Kidney (tissue), 14 donors: ENCODE results near the gene MPHOSPH8. TPM values are rescaled to one million over a fixed set of nuclear protein-coding genes. Genes with fewer than 3 reads are reported as not detected.
"Not testable (repeated sequence)": the region's sequence is repeated elsewhere in the genome, so short reads cannot be mapped to it uniquely, and the experiment has no call there.

Experiments
- DNase-seq, 5 donors: peaks; one replicate each; pipeline ENCODE4 v3.0.0-alpha.2; 2013 to 2020
- FAIRE-seq: peaks from 2 replicates; lab custom pipeline; 2012; peaks lifted over from hg19 to GRCh38; lab: Jason Lieb, UNC
- H3K27ac ChIP-seq, 2 donors: one replicate each; pipeline ENCODE4 v1.7.0; 2013; ENCODE audit warnings: low read depth in 2 of 2, low read length in 2 of 2, inconsistent platforms in 1 of 2
- H3K27me3 ChIP-seq: one replicate; pipeline ENCODE4 v1.7.1; 2013; ENCODE audit warnings: low read length, inconsistent platforms; ENCODE audit not compliant: control insufficient read depth, insufficient read depth
- H3K36me3 ChIP-seq, 3 donors: one replicate each; pipeline versions ENCODE4 v1.7.0 to v1.7.1; 2013; ENCODE audit warnings: low read length in 3 of 3, control low read depth in 1 of 3, inconsistent platforms in 1 of 3; ENCODE audit not compliant: insufficient read depth in 3 of 3, control insufficient read depth in 2 of 3
- H3K4me1 ChIP-seq, 3 donors: one replicate each; pipeline versions ENCODE4 v1.7.0 to v1.7.1; 2013; ENCODE audit warnings: low read length in 3 of 3, inconsistent platforms in 1 of 3, low read depth in 1 of 3; ENCODE audit not compliant: control insufficient read depth in 2 of 3, insufficient read depth in 2 of 3
- H3K4me3 ChIP-seq, 3 donors: one replicate each; pipeline versions ENCODE4 v1.7.0 to v1.8.1; 2013; ENCODE audit warnings: low read length in 3 of 3, control low read depth in 1 of 3, inconsistent platforms in 1 of 3
- H3K9ac ChIP-seq, 3 donors: one replicate each; pipeline versions ENCODE4 v1.7.0 to v1.7.1; 2013; ENCODE audit warnings: low read length in 3 of 3, control low read depth in 1 of 3, inconsistent platforms in 1 of 3
- H3K9me3 ChIP-seq, 3 donors: one replicate each; pipeline versions ENCODE4 v1.7.0 to v1.7.1; 2013; ENCODE audit warnings: low read length in 3 of 3, control low read depth in 1 of 3, inconsistent platforms in 1 of 3; ENCODE audit not compliant: control insufficient read depth in 2 of 3, insufficient read depth in 1 of 3
- CTCF ChIP-seq: IDR thresholded peaks from 3 replicates; pipeline ENCODE4 v1.5.1; 2012; ENCODE audit warnings: mild to moderate bottlenecking, moderate library complexity, borderline replicate concordance; ENCODE audit not compliant: insufficient read depth; ENCODE audit errors: extremely low read depth
- intact Hi-C: fragments of 100-400 bp; cut with DNase I; formaldehyde crosslinking; loops from one replicate; pipeline ENCODE4 v1.11.1; 2022
- polyA plus RNA-seq: library from polyadenylated mRNA; stranded (reverse); fragments of 350-450 nt; fragmentation: Illumina TruSeq; extraction: RNeasy Lipid Tissue Mini Kit (QIAGEN cat#74804); gene quantifications from one replicate; pipeline ENCODE4 v1.2.3, GENCODE V29; 2014; ENCODE audit warnings: low read depth, low replicate concordance; ENCODE audit not compliant: insufficient read depth
- total RNA-seq: library from RNA; stranded (reverse); fragmentation: NEBNext Ultra II Directional; extraction: Animal tissue kit (Norgen Biotek cat#: 25700); gene quantifications from one replicate; pipeline ENCODE4 v1.2.1, GENCODE V29; 2021
- donor health status: control.
- donor health status: control.
- donor health status: control.
- donor health status: control.
- donor health status: control.
- donor health status: DM: yes; HTN: yes; CAD: no.
- donor health status: Normal renal cell carcinoma (clear cell type).

MPHOSPH8 gene
- total and polyA plus RNA-seq, 2 donors from 2014 or later: 23.1 to 35.6 TPM

DNA sequence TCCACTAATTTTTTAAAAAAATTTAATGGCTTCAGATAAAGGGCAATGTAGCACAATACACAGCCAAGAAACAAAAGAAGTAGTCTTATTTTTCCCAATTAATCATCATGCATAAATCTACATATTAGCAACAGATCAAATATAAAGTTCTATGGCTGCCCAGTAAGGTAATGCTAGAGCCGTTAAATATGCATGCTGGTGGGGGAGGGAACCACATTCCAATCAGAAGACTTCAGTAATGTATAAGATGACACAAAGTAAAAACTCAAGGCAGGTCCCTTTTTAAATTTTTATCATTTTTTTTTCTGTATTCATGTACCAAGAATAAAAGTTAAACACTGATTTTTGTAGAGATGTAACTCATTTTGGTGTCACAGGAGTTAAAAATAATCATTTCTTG lies 62.0 kb downstream of the MPHOSPH8 start:
- no peak overlapping the region for H3K9ac ChIP-seq
- H3K27me3 ChIP-seq: no peaks in the 10 kb centered on the region
- no peak overlapping the region for H3K4me3 ChIP-seq
- intact Hi-C loops: no loop called here
- no peak for TF ChIP-seq CTCF
- peaks cover 0 to 4% (median 0%) of the 10 kb centered on the region in 3 donors for H3K4me1 ChIP-seq
- H3K36me3 ChIP-seq: no peaks in the 10 kb centered on the region
- H3K27ac ChIP-seq: no peak overlapping the region
- no peaks in the 10 kb centered on the region for H3K9me3 ChIP-seq
- FAIRE-seq (no peak), DNase-seq (no peak)

- intact Hi-C loops: no loop called here
- TF ChIP-seq CTCF: no peak
- Histone ChIP-seq H3K36me3 (no peaks in the 10 kb centered on the region), H3K27me3 (no peaks in the 10 kb centered on the region), H3K4me1 (peaks cover 0 to 4% (median 0%) of the 10 kb centered on the region in 3 donors), H3K27ac (no peak overlapping the region), H3K9me3 (no peaks in the 10 kb centered on the region), H3K4me3 (no peak overlapping the region), H3K9ac (no peak overlapping the region)
- DNase-seq (peak in 1 of 5 donors; percentile 17), FAIRE-seq (no peak)
Measured at GRCh38 chr13:19695829-19696228, 62.4 kb downstream of the MPHOSPH8 start.

- H3K9me3 ChIP-seq, H3K36me3 ChIP-seq, H3K9ac ChIP-seq, DNase-seq, H3K27ac ChIP-seq, H3K4me3 ChIP-seq, H3K4me1 ChIP-seq, intact Hi-C loops, H3K27me3 ChIP-seq: not testable (repeated sequence)
- peak; percentile 8 for FAIRE-seq
Measured at GRCh38 chr13:19700963-19701362, 67.5 kb downstream of the MPHOSPH8 start.

DNA sequence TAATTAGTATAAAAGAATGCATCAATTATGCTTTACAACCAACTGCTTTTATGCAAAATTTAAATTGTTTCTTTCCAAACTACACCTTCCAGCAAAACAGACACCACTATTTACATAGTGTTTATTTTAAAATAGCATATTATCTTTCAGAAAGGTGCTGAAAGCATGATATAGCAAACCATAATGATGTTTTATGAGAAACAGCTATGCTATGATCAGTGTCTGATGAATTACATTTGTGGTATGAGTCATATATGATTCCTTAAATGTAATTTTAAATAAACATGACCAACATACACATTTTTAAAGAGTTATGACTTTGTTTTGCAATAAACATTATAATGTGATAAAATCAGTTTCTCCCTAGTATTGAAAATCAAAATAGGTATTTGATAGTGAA lies 68.2 kb downstream of the MPHOSPH8 start:
- not testable (repeated sequence) for DNase-seq

GRCh38 chr13:19704256-19704655 lies 70.8 kb downstream of the MPHOSPH8 start:
- DNase-seq, intact Hi-C loops, H3K9ac ChIP-seq: not testable (repeated sequence)

More for the DNA sequence above, 68.2 kb downstream of the MPHOSPH8 start:
- H3K9me3 ChIP-seq, H3K9ac ChIP-seq, H3K4me1 ChIP-seq, intact Hi-C loops, H3K36me3 ChIP-seq, H3K4me3 ChIP-seq, H3K27me3 ChIP-seq, H3K27ac ChIP-seq: not testable (repeated sequence)
- peak; percentile 67 for FAIRE-seq

GRCh38 chr13:19709039-19709438 lies 75.6 kb downstream of the MPHOSPH8 start:
- DNase-seq, H3K9me3 ChIP-seq, H3K36me3 ChIP-seq, H3K9ac ChIP-seq, H3K27ac ChIP-seq, H3K4me1 ChIP-seq, FAIRE-seq, H3K27me3 ChIP-seq, intact Hi-C loops, H3K4me3 ChIP-seq: not testable (repeated sequence)

More at GRCh38 chr13:19704256-19704655, 70.8 kb downstream of the MPHOSPH8 start:
- H3K9me3 ChIP-seq, H3K27me3 ChIP-seq, H3K4me3 ChIP-seq, H3K27ac ChIP-seq, H3K36me3 ChIP-seq, FAIRE-seq, H3K4me1 ChIP-seq: not testable (repeated sequence)

DNA sequence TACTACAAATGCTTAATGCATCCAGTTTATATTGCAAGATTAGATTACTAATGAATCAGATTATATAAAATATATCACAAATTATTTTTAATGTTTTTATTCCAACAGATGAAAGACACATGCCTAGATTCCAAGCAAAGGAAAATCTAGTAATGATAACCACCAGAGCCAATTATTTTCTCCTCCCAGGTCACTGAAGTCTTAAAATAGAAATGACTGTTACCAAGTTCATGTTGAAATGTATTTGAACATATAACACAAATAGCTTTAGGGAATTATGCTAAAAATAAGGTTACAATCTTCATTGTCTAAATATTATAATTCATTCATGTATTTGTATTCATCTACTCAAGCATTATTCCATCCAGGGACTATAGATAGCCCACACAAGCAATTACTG lies 76.3 kb downstream of the MPHOSPH8 start:
- not testable (repeated sequence) for H3K9me3 ChIP-seq, H3K36me3 ChIP-seq

More for the DNA sequence above, 76.3 kb downstream of the MPHOSPH8 start:
- H3K27me3 ChIP-seq, intact Hi-C loops, H3K4me3 ChIP-seq, H3K27ac ChIP-seq, H3K9ac ChIP-seq, DNase-seq, H3K4me1 ChIP-seq: not testable (repeated sequence)
- peak; percentile 23 for FAIRE-seq
